K562 (cell line): ENCODE data around the gene ZFX. TPM values are rescaled to one million over a fixed set of nuclear protein-coding genes. Genes with fewer than 3 reads are reported as not detected.

Experiments used
- ZBTB40 ChIP-seq, 2 experiments: fragments of 450-650 bp in 1 of 2; sonication (generic) in 1 of 2; formaldehyde crosslinking in 1 of 2; IDR thresholded peaks; 2 replicates each; pipeline versions ENCODE4 v1.7.1 to v1.9.0; 2016 to 2022; ENCODE audit warnings: inconsistent platforms in 1 of 2, mild to moderate bottlenecking in 1 of 2, missing genetic modification reagents in 1 of 2
- polyA plus RNA-seq, 8 experiments: library from polyadenylated mRNA; depleted of rRNA in 4 of 8; stranded (reverse) in 5 of 8; unstranded in 3 of 8; fragments of >200 nt; fragmentation: Nextera tagmentation in 2 of 8; fragmentation: Illumina TruSeq in 1 of 8; extraction: Ambion mirVana in 2 of 8; extraction: Trizol in 1 of 8; gene quantifications; 2 replicates each; pipeline versions ENCODE4 v1.2.1 to v1.2.3, GENCODE V29; 2011 to 2014; ENCODE audit warnings: inconsistent platforms in 1 of 8, missing spikeins in 1 of 8
- total RNA-seq, 7 experiments: library from RNA; depleted of rRNA in 6 of 7; stranded (reverse); fragments of >200 nt in 6 of 7; fragmentation: Illumina TruSeq in 2 of 7; extraction: Trizol in 2 of 7; gene quantifications; 2 replicates each; pipeline versions ENCODE4 v1.2.1 to v1.2.3, GENCODE V29; 2011 to 2021; ENCODE audit warnings: low replicate concordance in 1 of 7

The ZFX gene
- total and polyA plus RNA-seq, 9 of the 15 experiments (the other 6 are each of a cell fraction or from before 2014, with no cell fraction given), result 5.3 to 25.2 (median 11.4) TPM

- TF ChIP-seq ZBTB40 (IDR thresholded peaks at IDR 0.05) (no peak), ZBTB40 (CRISPR knock-in tag; IDR thresholded peaks at IDR 0.05) (no peak)
Measured at GRCh38 chrX:24166078-24166477, 16.5 kb downstream of the ZFX start (continued).
